Esophagus squamous epithelium (tissue), 5 donors: ENCODE measurements around the gene API5. TPM values are rescaled to one million over a fixed set of nuclear protein-coding genes. Genes with fewer than 3 reads are reported as not detected.

Experiments
- DNase-seq: peaks from one replicate; lab custom pipeline; 2025; lab: John Stamatoyannopoulos, UW
- H3K27ac ChIP-seq, 4 donors: fragments of 200-600 bp; sonication (generic); one replicate each; pipeline ENCODE4 v1.5.1; 2016 to 2019; ENCODE audit warnings: mild to moderate bottlenecking in 1 of 4
- H3K27me3 ChIP-seq, 4 donors: fragments of 200-600 bp; sonication (generic); 1 replicate in 3 of 4; 2 replicates in 1 of 4; pipeline versions ENCODE4 v1.5.1 to v1.6.0; 2017 to 2021; ENCODE audit warnings: antibody characterized with exemption in 1 of 4
- H3K36me3 ChIP-seq, 3 donors: fragments of 200-600 bp; sonication (generic); one replicate each; pipeline ENCODE4 v1.5.1; 2016 to 2019
- H3K4me1 ChIP-seq, 3 donors: fragments of 200-600 bp; sonication (generic); one replicate each; pipeline ENCODE4 v1.5.1; 2017 to 2019
- H3K4me3 ChIP-seq, 4 donors: fragments of 200-600 bp; sonication (generic); 1 replicate in 3 of 4; 2 replicates in 1 of 4; pipeline ENCODE4 v1.5.1; 2016 to 2019; ENCODE audit warnings: mild to moderate bottlenecking in 2 of 4, moderate library complexity in 1 of 4
- H3K9me3 ChIP-seq, 3 donors: fragments of 200-600 bp; sonication (generic); one replicate each; pipeline ENCODE4 v1.5.1; 2016 to 2019
- CTCF ChIP-seq, 6 experiments: fragments of 450-650 bp in 4 of 6; fragments of 200-600 bp in 2 of 6; sonication (generic) in 2 of 6; IDR thresholded peaks; one replicate each; pipeline ENCODE4 v1.5.1; 2016 to 2019; ENCODE audit warnings: antibody characterized with exemption in 6 of 6, mild to moderate bottlenecking in 4 of 6, moderate library complexity in 4 of 6
- POLR2A ChIP-seq, 4 donors: fragments of 450-650 bp; IDR thresholded peaks; one replicate each; pipeline ENCODE4 v1.6.1; 2017; ENCODE audit warnings: antibody characterized with exemption in 4 of 4, mild to moderate bottlenecking in 4 of 4, moderate library complexity in 3 of 4
- WGBS, 2 donors: methylation state at CpG; one replicate each; pipeline ENCODE4 v1.1.5; 2018; 5-methylcytosine and 5-hydroxymethylcytosine counted together
- intact Hi-C: fragments of 100-400 bp; cut with DNase I; formaldehyde crosslinking; loops from one replicate; pipeline ENCODE4 v1.15.0; 2022
- total RNA-seq, 4 donors: library from RNA; depleted of rRNA; stranded (reverse); fragments of >200 nt; gene quantifications; one replicate each; pipeline ENCODE4 v1.1.0, GENCODE V29; 2016
- donor health status: DM: yes; HTN: yes; CAD: no.

Gene API5
- total RNA-seq, 4 donors from 2014 or later = 58.4 to 83.0 (median 82.3) TPM

- Histone ChIP-seq H3K36me3 (no peaks in the 10 kb centered on the region), H3K4me1 (no peaks in the 10 kb centered on the region), H3K27ac (no peak overlapping the region), H3K4me3 (no peak overlapping the region), H3K9me3 (no peaks in the 10 kb centered on the region), H3K27me3 (peaks cover 0 to 7% (median 0%) of the 10 kb centered on the region in 4 donors)
- intact Hi-C loops = no loop called here
- no peak for DNase-seq
- 71 to 80% methylated on average over 7 of the region's 7 CpGs for WGBS, 2 donors
- TF ChIP-seq CTCF (IDR thresholded peaks at IDR 0.05) (no peak), POLR2A (IDR thresholded peaks at IDR 0.05) (no peak)
Measured at GRCh38 chr11:43298397-43298796, 13.4 kb upstream of the API5 start.

GRCh38 chr11:43315966-43316365, 4.2 kb downstream of the API5 start:
- H3K36me3 ChIP-seq = peaks cover 0 to 35% (median 12%) of the 10 kb centered on the region in 3 donors

DNA sequence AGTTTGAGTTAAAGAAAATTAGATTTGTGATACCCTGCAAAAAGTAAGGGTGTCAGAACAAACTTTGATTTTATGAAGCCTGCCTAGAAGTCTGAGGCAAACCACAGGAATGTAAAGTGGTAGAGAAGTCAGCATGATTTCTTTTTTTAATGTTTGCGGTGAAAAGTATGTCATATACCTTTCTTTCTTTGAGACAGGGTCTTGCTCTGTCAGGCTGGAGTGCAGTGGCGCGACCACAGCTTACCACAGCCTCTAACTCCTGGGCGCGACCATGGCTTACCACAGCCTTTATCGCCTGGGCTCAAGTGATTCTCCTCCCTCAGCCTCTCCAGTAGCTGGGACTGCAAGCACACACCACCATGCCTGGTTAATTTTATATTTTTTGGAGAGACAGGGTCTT, 4.7 kb downstream of the API5 start:
- Histone ChIP-seq H3K9me3 (no peaks in the 10 kb centered on the region), H3K27ac (no peak overlapping the region), H3K4me1 (peaks cover 14 to 42% (median 22%) of the 10 kb centered on the region in 3 donors), H3K36me3 (peaks cover 0 to 40% (median 12%) of the 10 kb centered on the region in 3 donors), H3K4me3 (no peak overlapping the region), H3K27me3 (no peaks in the 10 kb centered on the region)
- WGBS, 2 donors = 65 to 88% methylated on average over 6 of the region's 6 CpGs
- TF ChIP-seq CTCF (IDR thresholded peaks at IDR 0.05) (no peak), POLR2A (IDR thresholded peaks at IDR 0.05) (no peak)
- no peak for DNase-seq
- intact Hi-C loops = no loop called here

More at GRCh38 chr11:43315966-43316365, 4.2 kb downstream of the API5 start:
- no peak overlapping the region for H3K27ac ChIP-seq
- 73 to 77% methylated on average over 2 of the region's 2 CpGs for WGBS, 2 donors
- no peak overlapping the region for H3K4me3 ChIP-seq
- TF ChIP-seq POLR2A (IDR thresholded peaks at IDR 0.05) (no peak), CTCF (IDR thresholded peaks at IDR 0.05) (no peak)
- no peak for DNase-seq
- no peaks in the 10 kb centered on the region for H3K27me3 ChIP-seq
- H3K9me3 ChIP-seq = no peaks in the 10 kb centered on the region
- intact Hi-C loops = no loop called here
- peaks cover 14 to 45% (median 22%) of the 10 kb centered on the region in 3 donors for H3K4me1 ChIP-seq

DNA sequence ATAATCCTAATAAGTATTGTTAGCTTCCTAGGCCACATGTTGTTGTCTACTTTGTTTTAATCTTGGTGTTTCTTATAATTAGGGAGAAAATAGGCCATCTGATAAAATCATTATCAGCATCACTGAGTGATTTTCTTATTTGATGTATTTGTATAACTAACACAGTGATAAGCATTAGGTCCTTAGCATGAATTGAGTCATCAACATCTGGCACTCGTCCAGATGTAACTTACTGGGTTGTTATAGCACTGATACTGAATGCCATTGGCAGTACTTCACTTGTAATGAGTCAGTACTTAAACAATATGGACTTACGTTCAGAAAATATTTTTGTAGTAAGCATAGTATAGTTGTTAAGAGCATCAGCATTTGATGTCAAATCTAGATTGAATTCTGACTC, 16.2 kb downstream of the API5 start:
- no peak for DNase-seq
- intact Hi-C loops = loop anchor here (10.0 kb wide), 1 partner anchor 87 kb away; no protein-coding TSS in a partner anchor
- no peaks in the 10 kb centered on the region for H3K9me3 ChIP-seq
- H3K36me3 ChIP-seq = peaks cover 10 to 100% (median 48%) of the 10 kb centered on the region in 3 donors
- no peaks in the 10 kb centered on the region for H3K27me3 ChIP-seq
- H3K4me1 ChIP-seq = no peaks in the 10 kb centered on the region
- 25 to 26% methylated on average over 2 of the region's 2 CpGs for WGBS, 2 donors
- TF ChIP-seq POLR2A (IDR thresholded peaks at IDR 0.05) (no peak), CTCF (IDR thresholded peaks at IDR 0.05) (no peak)
- H3K27ac ChIP-seq = no peak overlapping the region
- no peak overlapping the region for H3K4me3 ChIP-seq

DNA sequence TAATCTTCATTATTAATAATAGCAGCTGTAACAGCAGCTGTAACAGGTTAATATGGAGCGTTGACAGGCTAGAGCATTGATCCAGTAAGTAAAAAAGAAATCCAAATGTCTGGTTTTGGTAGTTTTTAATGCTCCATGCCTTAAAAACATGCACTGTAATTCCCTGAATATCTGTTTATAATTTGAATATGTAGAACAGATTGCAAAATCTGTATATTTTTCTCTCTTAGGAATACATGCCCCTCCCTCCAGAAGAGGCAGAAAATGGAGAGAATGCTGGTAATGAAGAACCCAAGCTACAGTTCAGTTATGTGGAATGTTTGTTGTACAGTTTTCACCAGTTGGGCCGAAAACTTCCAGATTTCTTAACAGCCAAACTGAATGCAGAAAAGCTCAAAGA, 16.7 kb downstream of the API5 start:
- Histone ChIP-seq H3K27me3 (no peaks in the 10 kb centered on the region), H3K36me3 (peaks cover 10 to 100% (median 46%) of the 10 kb centered on the region in 3 donors), H3K9me3 (no peaks in the 10 kb centered on the region), H3K4me1 (no peaks in the 10 kb centered on the region), H3K27ac (no peak overlapping the region), H3K4me3 (no peak overlapping the region)
- DNase-seq = no peak
- TF ChIP-seq POLR2A (IDR thresholded peaks at IDR 0.05) (no peak), CTCF (IDR thresholded peaks at IDR 0.05) (no peak)
- 85 to 89% methylated on average over 2 of the region's 2 CpGs for WGBS, 2 donors
- intact Hi-C loops = loop anchor here (10.0 kb wide), 1 partner anchor 86 kb away; no protein-coding TSS in a partner anchor
